Liver (tissue), 9 donors: ENCODE measurements around the gene SLC9A6. TPM values are rescaled to one million over a fixed set of nuclear protein-coding genes. Genes with fewer than 3 reads are reported as not detected.

Experiments used
- DNase-seq: peaks from one replicate; pipeline ENCODE4 v3.0.0-alpha.2; 2017; ENCODE audit warnings: low spot score
- H3K27ac ChIP-seq, 2 donors: one replicate each; pipeline ENCODE4 v1.7.0; 2013; ENCODE audit warnings: inconsistent platforms in 2 of 2, low read length in 2 of 2, control low read depth in 1 of 2, low read depth in 1 of 2, mild to moderate bottlenecking in 1 of 2
- H3K27me3 ChIP-seq, 4 donors: one replicate each; pipeline versions ENCODE4 v1.6.1 to v1.7.0; 2013; ENCODE audit warnings: low read length in 3 of 4, inconsistent platforms in 1 of 4, mild to moderate bottlenecking in 1 of 4, moderate library complexity in 1 of 4; ENCODE audit not compliant: control insufficient read depth in 4 of 4, insufficient read depth in 4 of 4
- H3K36me3 ChIP-seq, 4 donors: one replicate each; pipeline versions ENCODE4 v1.6.1 to v1.7.0; 2013; ENCODE audit warnings: low read length in 3 of 4, mild to moderate bottlenecking in 3 of 4, low read depth in 1 of 4, moderate library complexity in 1 of 4; ENCODE audit not compliant: control insufficient read depth in 4 of 4, insufficient read depth in 3 of 4
- H3K4me1 ChIP-seq, 4 donors: one replicate each; pipeline versions ENCODE4 v1.6.1 to v1.7.0; 2013; ENCODE audit warnings: low read length in 3 of 4, mild to moderate bottlenecking in 3 of 4, moderate library complexity in 1 of 4; ENCODE audit not compliant: control insufficient read depth in 4 of 4, insufficient read depth in 4 of 4
- H3K4me3 ChIP-seq, 3 donors: one replicate each; pipeline versions ENCODE4 v1.6.1 to v1.7.0; 2013; ENCODE audit warnings: low read length in 3 of 3, control low read depth in 1 of 3, low read depth in 1 of 3, mild to moderate bottlenecking in 1 of 3
- H3K9ac ChIP-seq, 2 donors: one replicate each; pipeline ENCODE4 v1.7.0; 2013; ENCODE audit warnings: low read length in 2 of 2, mild to moderate bottlenecking in 2 of 2, moderate library complexity in 2 of 2, control low read depth in 1 of 2, low read depth in 1 of 2
- H3K9me3 ChIP-seq, 4 donors: one replicate each; pipeline versions ENCODE4 v1.6.1 to v1.7.0; 2013; ENCODE audit warnings: low read length in 3 of 4; ENCODE audit not compliant: control insufficient read depth in 4 of 4
- ATF3 ChIP-seq: IDR thresholded peaks from 2 replicates; pipeline ENCODE4 v1.6.1; 2016; ENCODE audit warnings: antibody characterized with exemption
- CTCF ChIP-seq: fragments of 150-350 bp; IDR thresholded peaks from 2 replicates; pipeline ENCODE4 v1.5.1; 2017; ENCODE audit warnings: improper control_type of control experiment, low read depth, low read length; ENCODE audit not compliant: missing input control
- EGR1 ChIP-seq, 2 donors: IDR thresholded peaks; 2 replicates each; pipeline ENCODE4 v1.6.1; 2016 to 2018; ENCODE audit warnings: antibody characterized with exemption in 2 of 2, low read depth in 2 of 2
- FOXA1 ChIP-seq: IDR thresholded peaks from 2 replicates; pipeline ENCODE4 v1.6.1; 2016; ENCODE audit warnings: antibody characterized with exemption
- FOXA2 ChIP-seq: IDR thresholded peaks from 2 replicates; pipeline ENCODE4 v1.6.1; 2016; ENCODE audit warnings: antibody characterized with exemption
- GABPA ChIP-seq, 2 donors: IDR thresholded peaks in 1 of 2; conservative IDR thresholded peaks in 1 of 2; 2 replicates each; pipeline ENCODE4 v1.6.1; 2016; ENCODE audit warnings: antibody characterized with exemption in 2 of 2, mild to moderate bottlenecking in 1 of 2, moderate library complexity in 1 of 2
- HNF4A ChIP-seq, 2 donors: conservative IDR thresholded peaks; 2 replicates each; pipeline ENCODE4 v1.6.1; 2016; ENCODE audit warnings: antibody characterized with exemption in 2 of 2, mild to moderate bottlenecking in 2 of 2
- HNF4G ChIP-seq: IDR thresholded peaks from 2 replicates; pipeline ENCODE4 v1.6.1; 2016; ENCODE audit warnings: antibody characterized with exemption
- JUND ChIP-seq, 2 donors: IDR thresholded peaks; 2 replicates each; pipeline ENCODE4 v1.6.1; 2016; ENCODE audit warnings: antibody characterized with exemption in 2 of 2
- MAX ChIP-seq: IDR thresholded peaks from 2 replicates; pipeline ENCODE4 v1.6.1; 2016; ENCODE audit warnings: antibody characterized with exemption
- NR2F2 ChIP-seq: IDR thresholded peaks from 2 replicates; pipeline ENCODE4 v1.6.1; 2016; ENCODE audit warnings: antibody characterized with exemption
- RAD21 ChIP-seq, 2 donors: IDR thresholded peaks; 2 replicates each; pipeline ENCODE4 v1.6.1; 2016; ENCODE audit warnings: antibody characterized with exemption in 2 of 2, mild to moderate bottlenecking in 2 of 2
- REST ChIP-seq: IDR thresholded peaks from 2 replicates; pipeline ENCODE4 v1.6.1; 2016; ENCODE audit warnings: antibody characterized with exemption, mild to moderate bottlenecking
- RXRA ChIP-seq, 2 donors: IDR thresholded peaks; 2 replicates each; pipeline ENCODE4 v1.6.1; 2017 to 2018; ENCODE audit warnings: antibody characterized with exemption in 2 of 2, mild to moderate bottlenecking in 1 of 2
- SP1 ChIP-seq: IDR thresholded peaks from 2 replicates; pipeline ENCODE4 v1.6.1; 2018; ENCODE audit warnings: antibody characterized with exemption, mild to moderate bottlenecking
- TAF1 ChIP-seq: conservative IDR thresholded peaks from 2 replicates; pipeline ENCODE4 v1.6.1; 2016; ENCODE audit warnings: antibody characterized with exemption, mild to moderate bottlenecking
- YY1 ChIP-seq: IDR thresholded peaks from 2 replicates; pipeline ENCODE4 v1.6.1; 2016; ENCODE audit warnings: antibody characterized with exemption, mild to moderate bottlenecking
- ZBTB33 ChIP-seq: IDR thresholded peaks from 2 replicates; pipeline ENCODE4 v1.6.1; 2016; ENCODE audit warnings: antibody characterized with exemption
- WGBS: extraction: QIAGEN DNeasy Blood & Tissue Kit; methylation state at CpG from one replicate; pipeline ENCODE4 v1.1.7; 2013; 5-methylcytosine and 5-hydroxymethylcytosine counted together
- polyA plus RNA-seq, 2 donors: library from polyadenylated mRNA; stranded (reverse) in 1 of 2; unstranded in 1 of 2; fragments of 200-250 nt in 1 of 2; fragments of >200 nt in 1 of 2; fragmentation: Nextera tagmentation in 1 of 2; extraction: Ambion mirVana in 1 of 2; gene quantifications; one replicate each; pipeline versions ENCODE4 v1.2.1 to v1.2.3, GENCODE V29; 2013 to 2015
- total RNA-seq, 2 donors: library from RNA; depleted of rRNA; stranded (reverse); fragments of >200 nt; gene quantifications; one replicate each; pipeline ENCODE4 v1.2.3, GENCODE V29; 2014
- donor health status: healthy.
- donor health status: healthy.
- donor health status: healthy.
- donor health status: healthy.
- donor health status: healthy.

The SLC9A6 gene
- total RNA-seq (1 to 10 TPM; 8.1 to 8.8 TPM), polyA plus RNA-seq (1 to 10 TPM; 2.1 to 3.2 TPM)

- Histone ChIP-seq H3K27me3 (no peaks in the 10 kb centered on the region), H3K4me1 (peaks cover 0 to 7% (median 2%) of the 10 kb centered on the region in 4 donors), H3K27ac (peak within 1 kb of the TSS; percentile 43 to 50), H3K9me3 (no peaks in the 10 kb centered on the region), H3K36me3 (no peaks in the 10 kb centered on the region), H3K4me3 (peak within 1 kb of the TSS; percentile 72 to 90 (median 88)), H3K9ac (peak within 1 kb of the TSS; percentile 22 to 60)
- under 1% methylated on average over 67 of the region's 68 CpGs for WGBS
- DNase-seq: peak; percentile 72
- TF ChIP-seq MAX: peak; percentile 16
- no peak for TF ChIP-seq EGR1 (IDR thresholded peaks at IDR 0.05; ENCODE audit: low read depth in 2 of 2)
Measured at GRCh38 chrX:135985157-135985972, at the start of gene SLC9A6. TSS of gene SLC9A6 (plus strand) at chrX:135985435. CDS start at chrX:135985659, 224 bp downstream.

GRCh38 chrX:135944486-135944885, 40.7 kb upstream of the SLC9A6 start:
- no peak for DNase-seq
- WGBS: 85% methylated on average over 2 of the region's 2 CpGs

More at GRCh38 chrX:135944486-135944885, 40.7 kb upstream of the SLC9A6 start:
- Histone ChIP-seq H3K4me3 (no peak overlapping the region), H3K4me1 (no peaks in the 10 kb centered on the region), H3K27me3 (no peaks in the 10 kb centered on the region), H3K9me3 (peaks cover 0 to 2% (median 0%) of the 10 kb centered on the region in 4 donors), H3K9ac (no peak overlapping the region), H3K36me3 (no peaks in the 10 kb centered on the region), H3K27ac (no peak overlapping the region)
- TF ChIP-seq NR2F2: no peak
- no peak for TF ChIP-seq HNF4A (conservative IDR thresholded peaks at IDR 0.05)
- no peak for TF ChIP-seq EGR1 (IDR thresholded peaks at IDR 0.05; ENCODE audit: low read depth in 2 of 2)
- TF ChIP-seq RAD21 (IDR thresholded peaks at IDR 0.05): no peak
- TF ChIP-seq RXRA (IDR thresholded peaks at IDR 0.05): no peak
- TF ChIP-seq ATF3: no peak
- no peak for TF ChIP-seq MAX
- TF ChIP-seq GABPA (IDR thresholded peaks at IDR 0.05 in 1 of 2, conservative IDR thresholded peaks at IDR 0.05 in 1 of 2): no peak
- no peak for TF ChIP-seq REST
- no peak for TF ChIP-seq HNF4G
- no peak for TF ChIP-seq SP1
- no peak for TF ChIP-seq YY1
- TF ChIP-seq ZBTB33: no peak
- no peak for TF ChIP-seq CTCF
- TF ChIP-seq FOXA2: no peak
- TF ChIP-seq TAF1: no peak
- TF ChIP-seq JUND (IDR thresholded peaks at IDR 0.05): no peak
- no peak for TF ChIP-seq FOXA1
